Measurements from ENCODE around the gene PITPNM3. TPM values are rescaled to one million over a fixed set of nuclear protein-coding genes. Genes with fewer than 3 reads are reported as not detected.

PITPNM3 gene
- total RNA-seq, 1 experiment from 2014 or later, result 4.2 TPM

DNA sequence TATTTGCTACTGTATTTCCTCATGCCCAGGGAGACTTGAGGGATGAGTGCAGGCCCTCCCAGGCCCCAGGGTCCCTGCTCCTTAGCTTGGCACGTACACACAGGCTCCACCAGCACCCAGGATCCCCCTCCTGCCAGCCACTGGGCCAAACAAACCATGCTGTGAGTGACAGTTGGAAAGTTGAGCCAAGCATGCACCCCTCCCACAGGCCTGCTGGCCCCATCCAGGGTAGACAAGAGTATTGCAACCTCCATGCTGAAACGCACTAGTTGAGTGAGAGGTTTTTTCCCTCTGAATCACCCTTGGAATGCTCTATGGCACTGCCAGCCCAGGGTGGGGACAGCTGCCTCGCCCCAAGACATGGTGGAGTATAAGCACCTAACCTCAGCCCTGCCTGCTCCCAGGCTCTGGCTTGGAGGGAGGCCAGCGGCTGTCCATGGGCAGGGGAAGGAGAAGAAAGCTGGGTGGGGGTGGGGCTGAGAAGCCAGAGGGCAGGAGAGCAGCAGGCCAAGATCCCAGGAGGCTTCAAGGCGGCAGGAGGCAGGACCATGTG lies 49.6 kb downstream of the PITPNM3 start:
- POLR2A ChIA-PET, result no interaction called here
- Histone ChIP-seq H3K79me2 (ENCODE audit: insufficient read depth, low read length) (no peaks in the 10 kb centered on the region), H3K4me3 (replicated peaks in 1 of 2; ENCODE audit: low read depth in 1 of 2, low read length in 2 of 2) (peak overlapping the region in 1 of 2 experiments; percentile 33; a peak in 2 of 4 replicates), H4K20me1 (ENCODE audit: insufficient read depth) (no peaks in the 10 kb centered on the region), H3K4me2 (ENCODE audit: low read length) (peak overlapping the region; percentile 68), H3K27me3 (ENCODE audit: insufficient read depth, low read length) (no peaks in the 10 kb centered on the region), H3K9me3 (ENCODE audit: control insufficient read depth in 1 of 2, insufficient read depth in 1 of 2, low read depth in 1 of 2, low read length in 2 of 2) (no peaks in the 10 kb centered on the region), H3K36me3 (ENCODE audit: control insufficient read depth in 1 of 2, insufficient read depth in 2 of 2, low read length in 2 of 2) (no peaks in the 10 kb centered on the region), H3K4me1 (ENCODE audit: control insufficient read depth in 1 of 2, insufficient read depth in 2 of 2, low read length in 2 of 2) (peaks cover 22 to 57% of the 10 kb centered on the region in 2 experiments), H3K9ac (ENCODE audit: low read length) (peak overlapping the region; percentile 26), H2AFZ (ENCODE audit: low read depth, low read length, poor library complexity, severe bottlenecking) (no peak overlapping the region), H3K27ac (ENCODE audit: low read depth, low read length) (peak overlapping the region; percentile 55), H3K9me2 (ENCODE audit: insufficient read depth) (no peaks in the 10 kb centered on the region)
- peak; percentile 74 for ATAC-seq
- no TSS peak for BruUV-seq (replicated peaks)
- TF ChIP-seq SIN3A (IDR thresholded peaks at IDR 0.05; ENCODE audit: low read depth), result 0 out of 2 replicates have a peak, but pooled peaks have one; percentile 27
- TF ChIP-seq, protein P1, sequence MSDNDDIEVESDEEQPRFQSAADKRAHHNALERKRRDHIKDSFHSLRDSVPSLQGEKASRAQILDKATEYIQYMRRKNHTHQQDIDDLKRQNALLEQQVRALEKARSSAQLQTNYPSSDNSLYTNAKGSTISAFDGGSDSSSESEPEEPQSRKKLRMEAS (IDR thresholded peaks at IDR 0.05), result peak; percentile 74
- no peak for TF ChIP-seq EGR1 (IDR thresholded peaks at IDR 0.05; ENCODE audit: low read depth)
- TF ChIP-seq, protein P2, sequence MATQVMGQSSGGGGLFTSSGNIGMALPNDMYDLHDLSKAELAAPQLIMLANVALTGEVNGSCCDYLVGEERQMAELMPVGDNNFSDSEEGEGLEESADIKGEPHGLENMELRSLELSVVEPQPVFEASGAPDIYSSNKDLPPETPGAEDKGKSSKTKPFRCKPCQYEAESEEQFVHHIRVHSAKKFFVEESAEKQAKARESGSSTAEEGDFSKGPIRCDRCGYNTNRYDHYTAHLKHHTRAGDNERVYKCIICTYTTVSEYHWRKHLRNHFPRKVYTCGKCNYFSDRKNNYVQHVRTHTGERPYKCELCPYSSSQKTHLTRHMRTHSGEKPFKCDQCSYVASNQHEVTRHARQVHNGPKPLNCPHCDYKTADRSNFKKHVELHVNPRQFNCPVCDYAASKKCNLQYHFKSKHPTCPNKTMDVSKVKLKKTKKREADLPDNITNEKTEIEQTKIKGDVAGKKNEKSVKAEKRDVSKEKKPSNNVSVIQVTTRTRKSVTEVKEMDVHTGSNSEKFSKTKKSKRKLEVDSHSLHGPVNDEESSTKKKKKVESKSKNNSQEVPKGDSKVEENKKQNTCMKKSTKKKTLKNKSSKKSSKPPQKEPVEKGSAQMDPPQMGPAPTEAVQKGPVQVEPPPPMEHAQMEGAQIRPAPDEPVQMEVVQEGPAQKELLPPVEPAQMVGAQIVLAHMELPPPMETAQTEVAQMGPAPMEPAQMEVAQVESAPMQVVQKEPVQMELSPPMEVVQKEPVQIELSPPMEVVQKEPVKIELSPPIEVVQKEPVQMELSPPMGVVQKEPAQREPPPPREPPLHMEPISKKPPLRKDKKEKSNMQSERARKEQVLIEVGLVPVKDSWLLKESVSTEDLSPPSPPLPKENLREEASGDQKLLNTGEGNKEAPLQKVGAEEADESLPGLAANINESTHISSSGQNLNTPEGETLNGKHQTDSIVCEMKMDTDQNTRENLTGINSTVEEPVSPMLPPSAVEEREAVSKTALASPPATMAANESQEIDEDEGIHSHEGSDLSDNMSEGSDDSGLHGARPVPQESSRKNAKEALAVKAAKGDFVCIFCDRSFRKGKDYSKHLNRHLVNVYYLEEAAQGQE (IDR thresholded peaks at IDR 0.05; ENCODE audit: low read depth), result no peak
- no peak for TF ChIP-seq CEBPB (IDR thresholded peaks at IDR 0.05; ENCODE audit: low read depth)
- TF ChIP-seq JUND (IDR thresholded peaks at IDR 0.05), result peak; percentile 52; the same call in 1 of the 2 replicates
- 0 out of 2 replicates have a peak, but pooled peaks have one; percentile 14 for TF ChIP-seq CBX3 (IDR thresholded peaks at IDR 0.05; ENCODE audit: low read depth)
- TF ChIP-seq SP1 (IDR thresholded peaks at IDR 0.05; ENCODE audit: low read depth), result peak; percentile 69
- TF ChIP-seq EZH2phosphoT487 (IDR thresholded peaks at IDR 0.05; ENCODE audit: borderline replicate concordance), result no peak
- TF ChIP-seq TCF7L2 (IDR thresholded peaks at IDR 0.05; ENCODE audit: borderline replicate concordance, extremely low read depth, insufficient read depth, insufficient read length), result no peak
- 0 out of 2 replicates have a peak, but pooled peaks have one; percentile 15 for TF ChIP-seq RAD21 (IDR thresholded peaks at IDR 0.05; ENCODE audit: low read depth)
- TF ChIP-seq, protein P3, sequence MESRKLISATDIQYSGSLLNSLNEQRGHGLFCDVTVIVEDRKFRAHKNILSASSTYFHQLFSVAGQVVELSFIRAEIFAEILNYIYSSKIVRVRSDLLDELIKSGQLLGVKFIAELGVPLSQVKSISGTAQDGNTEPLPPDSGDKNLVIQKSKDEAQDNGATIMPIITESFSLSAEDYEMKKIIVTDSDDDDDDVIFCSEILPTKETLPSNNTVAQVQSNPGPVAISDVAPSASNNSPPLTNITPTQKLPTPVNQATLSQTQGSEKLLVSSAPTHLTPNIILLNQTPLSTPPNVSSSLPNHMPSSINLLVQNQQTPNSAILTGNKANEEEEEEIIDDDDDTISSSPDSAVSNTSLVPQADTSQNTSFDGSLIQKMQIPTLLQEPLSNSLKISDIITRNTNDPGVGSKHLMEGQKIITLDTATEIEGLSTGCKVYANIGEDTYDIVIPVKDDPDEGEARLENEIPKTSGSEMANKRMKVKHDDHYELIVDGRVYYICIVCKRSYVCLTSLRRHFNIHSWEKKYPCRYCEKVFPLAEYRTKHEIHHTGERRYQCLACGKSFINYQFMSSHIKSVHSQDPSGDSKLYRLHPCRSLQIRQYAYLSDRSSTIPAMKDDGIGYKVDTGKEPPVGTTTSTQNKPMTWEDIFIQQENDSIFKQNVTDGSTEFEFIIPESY (IDR thresholded peaks at IDR 0.05; ENCODE audit: extremely low read depth, insufficient replicate concordance, low read length), result no peak
- no peak for TF ChIP-seq SRF (IDR thresholded peaks at IDR 0.05; ENCODE audit: low read depth)
- TF ChIP-seq ZFX (IDR thresholded peaks at IDR 0.05), result no peak
- peak; percentile 56; the same call in 1 of the 2 replicates for TF ChIP-seq FOSL1 (IDR thresholded peaks at IDR 0.05; ENCODE audit: low read depth)
- TF ChIP-seq EZH2 (IDR thresholded peaks at IDR 0.05), result no peak
- no peak for TF ChIP-seq ELF1 (IDR thresholded peaks at IDR 0.05; ENCODE audit: borderline replicate concordance, low read depth)
- intact Hi-C loops (cut with micrococcal nuclease), result no loop called here
- CTCF ChIA-PET, result no interaction called here
- RAD21 ChIA-PET (ENCODE audit: low non-redundant PET in 1 of 2, low total read pairs in 2 of 2, uncharacterized antibody in 2 of 2, unreplicated experiment in 2 of 2), result interaction anchor here (0.7 kb wide), 3 partner anchors 31 to 183 kb away, joined by 3 to 6 read pairs (median 4); no protein-coding TSS in a partner anchor
- DNase-seq (ENCODE audit: low read depth, low spot score), result peak; percentile 44

All from HCT116 (cell line).